LNCaP clone FGC (cell line): ENCODE data around the gene BTRC.
A peak's percentile ranks its signal among the peaks of the same experiment; 100 is the strongest.

ENCODE experiments used
- DNase-seq: peaks from one replicate; pipeline ENCODE4 v3.0.0-alpha.2; 2011; ENCODE audit warnings: low read depth
- H3K4me3 ChIP-seq: 2 replicates; pipeline ENCODE4 v1.5.1; 2011; ENCODE audit warnings: mild to moderate bottlenecking, low read depth, low read length, control low read depth
- TF ChIP-seq, protein P1 (sequence below): IDR thresholded peaks from 2 replicates; pipeline ENCODE4 v1.5.1; 2012; ENCODE audit warnings: mild to moderate bottlenecking; ENCODE audit not compliant: control insufficient read depth, insufficient read depth; ENCODE audit errors: extremely low read depth

Gene BTRC

DNA sequence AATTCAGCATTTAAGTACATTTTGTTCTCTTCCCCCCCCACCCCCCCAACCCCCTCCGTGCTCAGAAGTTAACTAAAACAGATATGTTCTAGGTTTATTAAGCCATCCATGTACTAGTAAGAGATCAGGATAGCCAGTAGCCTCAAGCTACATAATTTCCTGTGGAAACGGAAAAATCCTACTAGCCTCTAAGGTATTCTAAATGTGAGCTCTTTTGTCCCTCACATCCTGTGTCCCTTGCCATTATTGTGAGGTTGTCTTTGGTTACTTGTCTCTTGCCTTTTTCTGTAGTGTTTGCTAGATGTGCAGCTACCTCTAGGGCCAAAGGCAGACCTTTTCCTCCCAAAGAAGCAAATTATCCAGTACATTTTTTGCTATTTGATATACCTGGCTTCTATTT is 92.1 kb downstream of the BTRC start:
- TF ChIP-seq, protein P1, sequence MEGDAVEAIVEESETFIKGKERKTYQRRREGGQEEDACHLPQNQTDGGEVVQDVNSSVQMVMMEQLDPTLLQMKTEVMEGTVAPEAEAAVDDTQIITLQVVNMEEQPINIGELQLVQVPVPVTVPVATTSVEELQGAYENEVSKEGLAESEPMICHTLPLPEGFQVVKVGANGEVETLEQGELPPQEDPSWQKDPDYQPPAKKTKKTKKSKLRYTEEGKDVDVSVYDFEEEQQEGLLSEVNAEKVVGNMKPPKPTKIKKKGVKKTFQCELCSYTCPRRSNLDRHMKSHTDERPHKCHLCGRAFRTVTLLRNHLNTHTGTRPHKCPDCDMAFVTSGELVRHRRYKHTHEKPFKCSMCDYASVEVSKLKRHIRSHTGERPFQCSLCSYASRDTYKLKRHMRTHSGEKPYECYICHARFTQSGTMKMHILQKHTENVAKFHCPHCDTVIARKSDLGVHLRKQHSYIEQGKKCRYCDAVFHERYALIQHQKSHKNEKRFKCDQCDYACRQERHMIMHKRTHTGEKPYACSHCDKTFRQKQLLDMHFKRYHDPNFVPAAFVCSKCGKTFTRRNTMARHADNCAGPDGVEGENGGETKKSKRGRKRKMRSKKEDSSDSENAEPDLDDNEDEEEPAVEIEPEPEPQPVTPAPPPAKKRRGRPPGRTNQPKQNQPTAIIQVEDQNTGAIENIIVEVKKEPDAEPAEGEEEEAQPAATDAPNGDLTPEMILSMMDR: no peak
- no peak overlapping the region for H3K4me3 ChIP-seq
- DNase-seq: no peak

DNA sequence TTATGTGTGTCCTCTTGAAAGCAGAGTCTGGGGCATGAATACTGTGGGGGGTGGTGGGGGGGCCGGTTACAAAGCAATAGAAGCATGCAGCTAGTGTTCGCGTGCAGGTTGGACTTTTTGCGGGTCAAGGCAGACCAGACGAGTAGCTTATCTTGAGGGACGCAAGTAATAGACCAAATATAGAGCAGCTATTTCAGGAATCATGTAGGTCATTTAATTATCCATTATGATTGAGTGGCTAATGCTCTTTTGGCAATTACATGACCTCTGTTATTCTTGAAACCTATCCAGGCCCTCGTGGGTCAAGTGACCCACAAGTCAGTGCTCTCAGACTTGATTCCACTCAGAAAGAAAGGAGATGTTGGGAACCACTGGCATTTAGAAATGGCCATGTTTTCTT is 93.0 kb downstream of the BTRC start:
- TF ChIP-seq, protein P1: no peak
- DNase-seq: no peak
- no peak overlapping the region for H3K4me3 ChIP-seq

DNA sequence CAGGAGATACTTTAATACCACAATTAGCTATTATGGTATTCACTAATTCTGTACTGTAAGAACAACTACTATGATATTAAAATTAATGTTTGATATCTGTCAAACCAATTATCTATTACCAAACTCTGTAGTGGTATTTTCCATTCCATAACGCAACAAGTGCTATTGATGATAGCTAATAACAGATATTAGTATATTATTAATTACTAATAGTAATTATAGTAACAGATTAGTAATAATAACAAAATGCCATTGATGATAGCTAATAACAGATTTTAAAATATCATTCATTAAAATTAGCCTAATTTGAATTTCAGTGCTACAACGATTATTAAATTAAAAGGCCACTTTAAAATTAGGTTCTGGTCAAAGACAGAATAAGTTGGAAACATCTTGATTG is 93.5 kb downstream of the BTRC start:
- H3K4me3 ChIP-seq: no peak overlapping the region
- DNase-seq: no peak
- TF ChIP-seq, protein P1: no peak

DNA sequence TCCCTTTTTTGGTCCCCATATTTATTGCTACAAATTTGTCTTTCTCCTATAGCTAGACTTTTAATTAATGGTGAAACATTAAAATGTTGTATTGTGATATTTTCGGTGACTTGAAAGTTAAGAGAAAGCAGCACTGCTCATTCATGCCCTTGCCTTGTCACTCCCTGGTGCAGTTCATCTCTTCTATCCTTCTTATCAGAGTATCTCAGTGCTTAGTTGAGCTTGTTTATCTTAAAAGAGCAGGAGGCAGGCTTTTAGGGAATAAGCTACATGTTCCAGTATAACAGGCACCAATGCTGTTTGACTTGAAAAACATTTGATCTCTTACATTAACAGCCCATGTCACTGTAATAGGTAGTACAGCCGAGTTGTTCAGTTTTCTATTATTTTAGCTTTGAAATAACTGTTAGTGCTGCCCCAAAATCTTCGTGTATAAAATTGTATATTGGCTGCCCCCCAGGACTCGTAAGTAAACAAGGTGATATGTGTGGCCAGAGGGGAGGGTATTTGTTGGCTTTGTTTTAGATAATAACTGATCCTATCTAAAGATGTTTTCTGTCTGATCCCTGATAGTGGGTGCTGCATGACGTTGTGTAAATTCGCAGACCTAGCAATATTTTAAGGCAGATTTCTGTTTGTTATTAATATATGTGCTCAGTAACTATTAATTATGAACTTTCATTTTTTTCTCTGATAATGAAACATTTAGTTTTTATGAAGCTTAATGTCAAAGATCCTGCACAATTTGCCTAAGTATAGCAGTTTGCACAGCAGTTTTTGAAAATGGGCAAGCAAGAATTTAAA is 96.5 kb downstream of the BTRC start:
- H3K4me3 ChIP-seq: no peak overlapping the region; the same call in 1 of the 2 replicates
- peak; percentile 55 for DNase-seq
- TF ChIP-seq, protein P1: no peak

DNA sequence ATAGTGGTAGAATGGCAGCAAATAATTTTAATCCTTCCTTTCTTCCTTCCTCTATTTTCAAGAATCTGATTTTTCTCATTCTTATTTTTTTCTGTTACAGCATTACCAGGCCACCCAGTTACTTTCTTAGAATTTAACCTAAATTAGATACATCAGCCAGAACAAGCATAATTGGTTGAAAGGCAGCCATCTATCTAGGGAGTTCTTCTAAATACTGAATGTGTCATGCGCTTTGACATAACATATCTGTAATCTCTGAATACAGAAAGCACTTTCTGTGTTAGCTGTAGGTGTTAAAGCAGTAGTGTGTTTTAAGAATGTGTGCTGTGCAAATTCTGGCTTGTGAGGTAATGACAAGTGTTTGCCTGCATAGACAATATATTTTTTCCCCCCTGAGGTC is 97.3 kb downstream of the BTRC start:
- no peak overlapping the region for H3K4me3 ChIP-seq
- DNase-seq: no peak
- TF ChIP-seq, protein P1: no peak

DNA sequence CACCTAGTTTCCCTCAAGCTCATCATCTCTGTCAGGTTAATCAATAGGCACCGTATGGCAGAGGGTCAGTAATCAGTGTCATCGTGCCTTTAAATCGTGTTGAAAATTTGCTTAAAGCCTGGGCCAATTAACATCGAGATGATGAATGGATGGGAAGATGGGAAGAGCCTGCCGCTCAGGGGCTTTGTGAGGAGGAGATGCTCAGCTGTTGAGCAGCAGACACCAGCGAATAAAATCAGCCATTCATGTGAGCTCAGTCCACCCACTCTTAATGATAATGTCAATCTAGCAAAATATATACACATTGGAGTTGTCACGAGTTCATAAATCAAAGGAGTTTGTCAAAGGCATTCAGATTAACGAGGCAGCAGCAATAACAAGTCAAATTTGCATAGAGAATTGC is 97.7 kb downstream of the BTRC start:
- DNase-seq: no peak
- TF ChIP-seq, protein P1: no peak
- H3K4me3 ChIP-seq: no peak overlapping the region

DNA sequence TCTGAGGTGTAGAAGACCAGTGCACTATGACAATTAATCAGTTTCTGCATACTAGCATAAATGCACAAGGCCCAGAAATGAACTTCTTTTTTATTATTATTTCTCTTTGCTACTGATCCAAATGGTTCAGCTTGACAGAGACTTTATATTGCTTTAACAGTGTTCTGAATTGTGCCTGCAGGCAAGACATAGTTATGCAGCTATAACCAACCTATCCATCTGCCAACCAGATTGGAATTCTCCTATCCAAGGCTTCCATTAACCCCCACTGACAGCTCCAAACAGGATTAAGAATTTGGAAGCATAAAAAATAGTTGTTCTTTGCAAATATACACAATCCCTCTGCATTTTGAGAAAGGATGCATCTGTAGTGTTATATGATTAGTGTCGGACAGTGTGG is 98.2 kb downstream of the BTRC start:
- DNase-seq: no peak
- no peak overlapping the region for H3K4me3 ChIP-seq
- TF ChIP-seq, protein P1: no peak
